GM21786 (cell line): ENCODE data around the gene GTF2IRD1.
"Not testable (repeated sequence)": the region's sequence is repeated elsewhere in the genome, so short reads cannot be mapped to it uniquely, and the experiment has no call there.

Experiments used
- ATAC-seq: cut with Tn5 transposase; IDR thresholded peaks from one replicate; pipeline ENCODE4 v1.9.1; 2021; ENCODE audit not compliant: unreplicated experiment

The GTF2IRD1 gene

GRCh38 chr7:74507538-74508319 lies 54.0 kb downstream of the GTF2IRD1 start:
- ATAC-seq: no peak

- ATAC-seq: not testable (repeated sequence)
Measured at GRCh38 chr7:74509453-74509852, 55.7 kb downstream of the GTF2IRD1 start.

GRCh38 chr7:74511345-74511744 lies 57.6 kb downstream of the GTF2IRD1 start:
- no peak for ATAC-seq

GRCh38 chr7:74512762-74513161 lies 59.1 kb downstream of the GTF2IRD1 start:
- no peak for ATAC-seq

GRCh38 chr7:74514131-74514591 lies 60.5 kb downstream of the GTF2IRD1 start:
- ATAC-seq: no peak

GRCh38 chr7:74515276-74515675 lies 61.6 kb downstream of the GTF2IRD1 start:
- no peak for ATAC-seq

- ATAC-seq: no peak
Measured at GRCh38 chr7:74516214-74516613, 62.5 kb downstream of the GTF2IRD1 start.

GRCh38 chr7:74518041-74518440 lies 64.3 kb downstream of the GTF2IRD1 start:
- no peak for ATAC-seq

- ATAC-seq: no peak
Measured at GRCh38 chr7:74518654-74519053, 64.9 kb downstream of the GTF2IRD1 start.

- no peak for ATAC-seq
Measured at GRCh38 chr7:74519395-74519794, 65.7 kb downstream of the GTF2IRD1 start.

GRCh38 chr7:74521855-74522254 lies 68.1 kb downstream of the GTF2IRD1 start:
- ATAC-seq: no peak

- no peak for ATAC-seq
Measured at GRCh38 chr7:74522281-74522905, 68.7 kb downstream of the GTF2IRD1 start.

GRCh38 chr7:74523015-74523414 lies 69.3 kb downstream of the GTF2IRD1 start:
- ATAC-seq: no peak

- ATAC-seq: no peak
Measured at GRCh38 chr7:74525140-74525539, 71.4 kb downstream of the GTF2IRD1 start.

GRCh38 chr7:74525881-74526280 lies 72.2 kb downstream of the GTF2IRD1 start:
- ATAC-seq: no peak

- no peak for ATAC-seq
Measured at GRCh38 chr7:74526780-74527179, 73.1 kb downstream of the GTF2IRD1 start.

- ATAC-seq: no peak
Measured at GRCh38 chr7:74527842-74528241, 74.1 kb downstream of the GTF2IRD1 start.

- not testable (repeated sequence) for ATAC-seq
Measured at GRCh38 chr7:74528773-74529172, 75.1 kb downstream of the GTF2IRD1 start.

- no peak for ATAC-seq
Measured at GRCh38 chr7:74535951-74536356, 82.2 kb downstream of the GTF2IRD1 start.

- not testable (repeated sequence) for ATAC-seq
Measured at GRCh38 chr7:74541937-74542336, 88.2 kb downstream of the GTF2IRD1 start.

- no peak for ATAC-seq
Measured at GRCh38 chr7:74542558-74543117, 88.9 kb downstream of the GTF2IRD1 start.
